SK-N-SH (cell line): ENCODE results near the gene TNFAIP3. TPM values are rescaled to one million over a fixed set of nuclear protein-coding genes. Genes with fewer than 3 reads are reported as not detected.

Source experiments
- CTCF ChIA-PET: fragments of 300-600, 350-600 bp; formaldehyde crosslinking; extraction: SDS; loops from one replicate; lab custom pipeline; 2021; lab: Yijun Ruan, JAX
- POLR2A ChIA-PET: fragments of 350-600 bp; sonication (Branson Sonifier 250); formaldehyde crosslinking; extraction: SDS; loops from one replicate; lab custom pipeline; 2020; ENCODE audit warnings: antibody characterized with exemption, inconsistent platforms; lab: Yijun Ruan, JAX
- DNase-seq: peaks from one replicate; pipeline ENCODE4 v3.0.0; 2012
- H2AFZ ChIP-seq: fragments of 200-600 bp; sonication (generic); 2 replicates; pipeline ENCODE4 v1.8.1; 2016; ENCODE audit warnings: antibody characterized with exemption, mild to moderate bottlenecking, low read depth
- H3F3A ChIP-seq: fragments of 200-600 bp; sonication (generic); replicated peaks from 2 replicates; pipeline ENCODE3; 2016; ENCODE audit warnings: antibody characterized with exemption, mild to moderate bottlenecking; ENCODE audit not compliant: insufficient read depth
- H3K27ac ChIP-seq, 2 experiments: fragments of 200-500 bp in 1 of 2; fragments of 200-600 bp in 1 of 2; sonication (Bioruptor generic) in 1 of 2; sonication (generic), shearing (Covaris generic) in 1 of 2; 2 replicates each; pipeline versions ENCODE4 v1.5.1 to v1.6.1; 2014 to 2016; ENCODE audit warnings: low read depth in 2 of 2, inconsistent platforms in 1 of 2, low read length in 1 of 2, mild to moderate bottlenecking in 1 of 2, mixed read lengths in 1 of 2
- H3K27me3 ChIP-seq: fragments of 200-600 bp; sonication (generic), shearing (Covaris generic); 2 replicates; pipeline ENCODE4 v1.6.1; 2016; ENCODE audit warnings: mixed run types; ENCODE audit not compliant: insufficient read depth
- H3K36me3 ChIP-seq, 2 experiments: fragments of 200-500 bp in 1 of 2; fragments of 200-600 bp in 1 of 2; sonication (Bioruptor generic) in 1 of 2; sonication (generic) in 1 of 2; replicated peaks in 1 of 2; 2 replicates each; pipeline versions ENCODE3 to v1.5.1; 2014 to 2016; ENCODE audit warnings: low read length in 1 of 2, mild to moderate bottlenecking in 1 of 2; ENCODE audit not compliant: insufficient read depth in 2 of 2, control insufficient read depth in 1 of 2
- H3K4me1 ChIP-seq, 2 experiments: fragments of 200-500 bp in 1 of 2; fragments of 200-600 bp in 1 of 2; sonication (Bioruptor generic) in 1 of 2; sonication (generic), shearing (Covaris generic) in 1 of 2; 2 replicates each; pipeline versions ENCODE4 v1.5.1 to v1.6.1; 2014 to 2016; ENCODE audit warnings: low read depth in 1 of 2, low read length in 1 of 2, mixed run types in 1 of 2; ENCODE audit not compliant: insufficient read depth in 2 of 2, control insufficient read depth in 1 of 2
- H3K4me2 ChIP-seq: fragments of 200-600 bp; sonication (generic), shearing (Covaris generic); 2 replicates; pipeline ENCODE4 v1.6.1; 2017; ENCODE audit warnings: mixed run types
- H3K4me3 ChIP-seq, 2 experiments: fragments of 200-500 bp in 1 of 2; fragments of 200-600 bp in 1 of 2; sonication (Bioruptor generic) in 1 of 2; sonication (generic), shearing (Covaris generic) in 1 of 2; 2 replicates each; pipeline versions ENCODE4 v1.5.1 to v1.8.1; 2014 to 2016; ENCODE audit warnings: low read depth in 2 of 2, inconsistent platforms in 1 of 2, low read length in 1 of 2, mild to moderate bottlenecking in 1 of 2, mixed read lengths in 1 of 2, moderate library complexity in 1 of 2
- H3K79me2 ChIP-seq: fragments of 200-600 bp; sonication (generic); 2 replicates; pipeline ENCODE4 v1.8.1; 2017; ENCODE audit warnings: mild to moderate bottlenecking; ENCODE audit not compliant: insufficient read depth
- H3K9ac ChIP-seq: fragments of 200-600 bp; sonication (generic); 2 replicates; pipeline ENCODE4 v1.6.1; 2017; ENCODE audit warnings: mixed run types
- H3K9me2 ChIP-seq: fragments of 200-600 bp; sonication (generic); 2 replicates; pipeline ENCODE4 v1.6.1; 2017; ENCODE audit warnings: mixed run types
- H3K9me3 ChIP-seq: fragments of 200-600 bp; sonication (generic); 2 replicates; pipeline ENCODE4 v1.6.1; 2017; ENCODE audit warnings: mixed run types, mild to moderate bottlenecking, moderate library complexity
- H4K20me1 ChIP-seq: fragments of 200-600 bp; sonication (generic); 2 replicates; pipeline ENCODE4 v1.6.1; 2017; ENCODE audit warnings: mild to moderate bottlenecking, mixed run types; ENCODE audit not compliant: insufficient read depth
- CHD2 ChIP-seq: fragments of 150-350 bp; IDR thresholded peaks from 2 replicates; pipeline ENCODE4 v1.6.1; 2018; ENCODE audit warnings: low read length; ENCODE audit not compliant: partially characterized antibody
- ELF1 ChIP-seq: IDR thresholded peaks from 2 replicates; pipeline ENCODE4 v1.4.0; 2012
- EP300 ChIP-seq, 2 experiments: IDR thresholded peaks; 2 replicates each; pipeline versions ENCODE4 v1.4.0 to v1.6.1; 2012; ENCODE audit warnings: borderline replicate concordance in 1 of 2, low read depth in 1 of 2, low read length in 1 of 2
- EZH2phosphoT487 ChIP-seq: fragments of 200-600 bp; sonication (generic); IDR thresholded peaks from 2 replicates; pipeline ENCODE4 v1.6.1; 2017; ENCODE audit warnings: low read depth, mixed run types, mild to moderate bottlenecking, antibody characterized with exemption, moderate library complexity, borderline replicate concordance
- FOXJ3 ChIP-seq: sonication (generic); formaldehyde crosslinking; IDR thresholded peaks from 2 replicates; pipeline ENCODE4 v1.5.1; 2020; ENCODE audit warnings: mild to moderate bottlenecking, missing genetic modification reagents
- IRF3 ChIP-seq: fragments of 150-350 bp; IDR thresholded peaks from 2 replicates; pipeline ENCODE4 v1.6.1; 2016; ENCODE audit warnings: mild to moderate bottlenecking, low read depth, low read length
- MAX ChIP-seq: IDR thresholded peaks from 2 replicates; pipeline ENCODE4 v1.4.0; 2012; ENCODE audit warnings: low read depth
- MEF2A ChIP-seq: IDR thresholded peaks from 2 replicates; pipeline ENCODE4 v1.4.0; 2012; ENCODE audit warnings: low read depth, borderline replicate concordance
- NFIC ChIP-seq: IDR thresholded peaks from 2 replicates; pipeline ENCODE4 v1.4.0; 2012; ENCODE audit warnings: borderline replicate concordance
- NRF1 ChIP-seq: IDR thresholded peaks from 2 replicates; pipeline ENCODE4 v1.6.1; 2012; ENCODE audit warnings: low read depth, mild to moderate bottlenecking, low read length
- REST ChIP-seq: IDR thresholded peaks from 2 replicates; pipeline ENCODE4 v1.6.1; 2012; ENCODE audit warnings: mild to moderate bottlenecking, low read depth, low read length, moderate library complexity
- RXRA ChIP-seq: IDR thresholded peaks from 2 replicates; pipeline ENCODE4 v1.4.0; 2012; ENCODE audit warnings: low read depth, mild to moderate bottlenecking, borderline replicate concordance
- SIN3A ChIP-seq: IDR thresholded peaks from 2 replicates; pipeline ENCODE4 v1.6.1; 2012; ENCODE audit warnings: low read depth, mild to moderate bottlenecking, low read length, moderate library complexity, borderline replicate concordance
- SMC3 ChIP-seq: IDR thresholded peaks from 2 replicates; pipeline ENCODE4 v1.6.1; 2012; ENCODE audit warnings: low read depth, low read length, improper control_type of control experiment
- TCF12 ChIP-seq: IDR thresholded peaks from 2 replicates; pipeline ENCODE4 v1.4.0; 2012
- USF2 ChIP-seq: fragments of 150-350 bp; IDR thresholded peaks from 2 replicates; pipeline ENCODE4 v1.6.1; 2017; ENCODE audit warnings: antibody characterized with exemption, low read length, low read depth, borderline replicate concordance
- YY1 ChIP-seq: IDR thresholded peaks from 2 replicates; pipeline ENCODE4 v1.4.0; 2012; ENCODE audit warnings: low read depth, mild to moderate bottlenecking
- ZBTB33 ChIP-seq: IDR thresholded peaks from 2 replicates; pipeline ENCODE4 v1.4.0; 2012; ENCODE audit warnings: low read depth, borderline replicate concordance
- WGBS: methylation state at CpG from one replicate; pipeline ENCODE4 v1.1.6; 2017; ENCODE audit warnings: low lambda C conversion rate; 5-methylcytosine and 5-hydroxymethylcytosine counted together
- polyA plus RNA-seq, 3 experiments: library from polyadenylated mRNA; depleted of rRNA; stranded (reverse); fragments of >200 nt; gene quantifications; 2 replicates each; pipeline ENCODE4 v1.2.3, GENCODE V29; 2012

The TNFAIP3 gene
- polyA plus RNA-seq, 1 of the 3 experiments (the other 2 are of a cell fraction): 1.0 TPM

GRCh38 chr6:137906020-137906472 lies 39.0 kb downstream of the TNFAIP3 start:
- no peaks in the 10 kb centered on the region for H3F3A ChIP-seq
- TF ChIP-seq IRF3: no peak
- no peak for TF ChIP-seq USF2
- no peak for TF ChIP-seq YY1
- no peak for TF ChIP-seq RXRA
- no peak for TF ChIP-seq EP300 (IDR thresholded peaks at IDR 0.05; ENCODE audit: borderline replicate concordance in 1 of 2, low read depth in 1 of 2, low read length in 1 of 2)
- TF ChIP-seq EZH2phosphoT487: no peak
- TF ChIP-seq CHD2: no peak
- no peak for TF ChIP-seq ZBTB33
- no peak for TF ChIP-seq MEF2A
- TF ChIP-seq MAX: no peak
- no peak for TF ChIP-seq NRF1
- TF ChIP-seq TCF12: no peak
- no peaks in the 10 kb centered on the region for H3K4me1 ChIP-seq
- peaks cover 11% of the 10 kb centered on the region; the same call in 1 of the 2 replicates for H3K27me3 ChIP-seq
- 7% methylated on average over 1 of the region's 1 CpG for WGBS
- no peak overlapping the region for H3K4me2 ChIP-seq
- no peaks in the 10 kb centered on the region for H3K9me3 ChIP-seq
- CTCF ChIA-PET: no interaction called here
- POLR2A ChIA-PET: no interaction called here
- no peak overlapping the region for H2AFZ ChIP-seq
- no peaks in the 10 kb centered on the region for H4K20me1 ChIP-seq
- no peak overlapping the region for H3K4me3 ChIP-seq
- no peak overlapping the region for H3K27ac ChIP-seq
- H3K9me2 ChIP-seq: no peaks in the 10 kb centered on the region
- no peaks in the 10 kb centered on the region for H3K36me3 ChIP-seq
- H3K9ac ChIP-seq: no peak overlapping the region
- H3K79me2 ChIP-seq: no peaks in the 10 kb centered on the region
- DNase-seq: no peak

- CTCF ChIA-PET: no interaction called here
- no peaks in the 10 kb centered on the region for H3K9me2 ChIP-seq
- no peaks in the 10 kb centered on the region for H3K4me1 ChIP-seq
- H3K36me3 ChIP-seq: no peaks in the 10 kb centered on the region
- WGBS: 7% methylated on average over 2 of the region's 2 CpGs
- no peak overlapping the region for H3K4me2 ChIP-seq
- no peaks in the 10 kb centered on the region for H4K20me1 ChIP-seq
- H3K27me3 ChIP-seq: peaks cover 11% of the 10 kb centered on the region; the same call in 1 of the 2 replicates
- no peak overlapping the region for H3K4me3 ChIP-seq
- no peaks in the 10 kb centered on the region for H3F3A ChIP-seq
- no peak for DNase-seq
- H2AFZ ChIP-seq: no peak overlapping the region
- no peaks in the 10 kb centered on the region for H3K79me2 ChIP-seq
- H3K9ac ChIP-seq: no peak overlapping the region
- POLR2A ChIA-PET: no interaction called here
- no peaks in the 10 kb centered on the region for H3K9me3 ChIP-seq
- H3K27ac ChIP-seq: no peak overlapping the region
- TF ChIP-seq REST (no peak), FOXJ3 (no peak), ELF1 (no peak), NFIC (no peak), EZH2phosphoT487 (no peak), EP300 (IDR thresholded peaks at IDR 0.05; ENCODE audit: borderline replicate concordance in 1 of 2, low read depth in 1 of 2, low read length in 1 of 2) (no peak), IRF3 (no peak), CHD2 (no peak), SMC3 (no peak), NRF1 (no peak), SIN3A (no peak)
These were observed 40.1 kb downstream of the TNFAIP3 start for GRCh38 chr6:137907170-137907569.
